HuH-7.5 (cell line): ENCODE data around the gene MTCL1.

ENCODE experiments used
- DNase-seq: peaks from one replicate; pipeline ENCODE4 v3.0.0; 2011; ENCODE audit warnings: low spot score

MTCL1 gene

GRCh38 chr18:8835521-8835953 is 130.2 kb downstream of the MTCL1 start:
- no peak for DNase-seq

- no peak for DNase-seq
Measured at GRCh38 chr18:8839281-8839680, 133.9 kb downstream of the MTCL1 start.

DNA sequence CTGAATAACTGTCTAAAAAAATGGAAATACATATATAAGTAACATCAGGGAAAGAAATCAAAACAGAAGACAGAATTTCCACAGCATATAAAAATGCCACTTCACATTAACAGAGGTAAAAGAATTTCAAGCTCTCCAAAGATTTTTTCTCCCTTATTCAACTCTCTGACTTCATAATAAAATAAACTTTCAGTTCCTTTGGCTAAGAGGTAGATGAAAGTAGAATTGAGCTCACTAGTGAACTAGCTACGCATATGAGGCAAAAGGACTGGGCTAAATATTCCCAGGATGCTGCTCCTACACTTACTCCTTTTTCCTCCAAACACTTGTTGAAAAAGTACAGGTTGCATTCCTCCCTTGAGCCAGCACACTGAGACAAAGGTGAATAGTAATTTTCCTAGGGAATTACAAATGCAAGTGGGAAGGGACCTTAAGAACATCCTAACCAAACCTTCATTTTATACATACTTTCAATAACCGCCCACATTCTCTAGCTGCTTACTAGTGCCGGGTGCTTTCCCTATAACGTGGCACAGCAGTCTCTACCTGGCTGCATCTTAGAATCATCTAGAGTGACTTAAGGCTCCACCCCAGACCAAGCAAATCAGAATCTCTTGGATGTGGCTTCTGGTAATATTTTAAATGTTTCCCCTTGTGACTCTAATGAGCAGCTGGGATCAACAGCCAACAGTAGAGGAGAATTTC is 136.6 kb downstream of the MTCL1 start:
- no peak for DNase-seq

- no peak for DNase-seq
Measured at GRCh38 chr18:8842506-8842905, 137.2 kb downstream of the MTCL1 start.

DNA sequence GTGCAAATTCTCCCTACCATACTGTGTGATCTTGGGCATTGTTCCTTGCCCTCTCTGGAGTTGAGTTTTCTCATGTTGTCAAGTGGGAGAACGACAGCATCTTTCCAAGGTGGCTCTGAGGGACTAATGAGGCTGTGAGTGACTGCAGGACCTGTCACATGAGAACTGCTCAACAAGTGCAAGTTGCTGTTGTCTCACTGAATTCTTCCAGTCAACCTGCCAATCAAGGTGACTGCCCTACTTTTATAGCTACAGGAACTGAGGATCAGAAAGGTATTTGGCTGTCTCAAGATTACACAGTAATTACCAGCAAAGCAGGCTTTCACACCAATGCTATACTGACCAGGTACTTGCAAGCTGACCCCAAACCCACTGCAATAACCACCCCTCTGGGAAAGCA is 137.6 kb downstream of the MTCL1 start:
- DNase-seq = no peak

DNA sequence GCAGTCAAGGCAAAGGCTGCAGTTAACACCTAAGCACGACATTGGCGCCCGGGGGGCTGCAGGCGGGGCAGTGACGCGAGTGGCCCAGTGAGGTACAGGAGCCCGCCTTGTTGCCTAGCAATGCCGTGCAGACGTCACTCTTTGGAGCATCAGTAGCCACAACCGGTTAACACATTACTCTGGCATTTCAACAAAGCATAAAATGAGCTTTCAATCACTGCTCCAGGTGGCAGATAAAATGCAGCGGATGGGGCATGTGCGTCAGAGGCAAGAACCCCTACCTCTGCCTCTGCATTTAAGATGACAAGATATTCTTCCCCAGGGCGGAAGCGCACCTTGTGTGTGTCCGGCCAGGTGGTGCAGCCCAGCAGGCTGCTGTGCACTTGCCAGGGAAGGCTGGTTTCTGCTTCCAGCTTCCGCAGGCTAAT is 139.4 kb downstream of the MTCL1 start:
- no peak for DNase-seq

GRCh38 chr18:8845506-8845905 is 140.2 kb downstream of the MTCL1 start:
- no peak for DNase-seq

DNA sequence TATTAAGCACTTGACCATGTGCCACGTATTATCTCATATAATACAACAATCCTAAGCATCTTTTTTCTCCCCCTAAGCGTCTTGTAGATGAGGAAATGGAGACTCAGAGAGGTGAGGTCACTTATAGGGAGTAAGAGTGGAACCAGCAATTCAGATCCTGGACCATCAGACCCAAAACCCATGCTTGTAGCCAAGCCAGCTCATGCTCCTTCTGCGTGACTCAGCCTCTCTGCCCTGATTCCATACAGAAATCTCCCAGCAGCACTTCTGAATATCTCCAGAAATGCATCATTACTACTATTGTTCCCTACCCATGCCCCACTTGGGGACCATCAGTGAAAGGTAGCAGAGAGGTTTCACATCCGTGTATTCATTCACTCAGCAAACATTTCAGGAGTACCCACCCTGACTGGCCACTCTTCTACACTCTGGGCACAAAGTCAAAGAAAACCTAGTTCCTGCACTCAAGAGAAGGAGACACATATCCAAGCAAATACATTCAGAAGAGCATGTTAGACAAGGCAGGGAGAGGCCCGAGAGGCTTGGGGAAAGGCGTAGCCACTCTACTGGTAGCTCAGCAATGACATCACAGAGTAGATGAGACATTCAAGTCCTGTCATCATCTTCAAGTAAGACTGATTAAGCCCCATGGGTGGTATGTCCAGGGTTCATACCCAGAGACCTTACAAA is 141.9 kb downstream of the MTCL1 start:
- DNase-seq = no peak

GRCh38 chr18:8847900-8848299 is 142.5 kb downstream of the MTCL1 start:
- no peak for DNase-seq

DNA sequence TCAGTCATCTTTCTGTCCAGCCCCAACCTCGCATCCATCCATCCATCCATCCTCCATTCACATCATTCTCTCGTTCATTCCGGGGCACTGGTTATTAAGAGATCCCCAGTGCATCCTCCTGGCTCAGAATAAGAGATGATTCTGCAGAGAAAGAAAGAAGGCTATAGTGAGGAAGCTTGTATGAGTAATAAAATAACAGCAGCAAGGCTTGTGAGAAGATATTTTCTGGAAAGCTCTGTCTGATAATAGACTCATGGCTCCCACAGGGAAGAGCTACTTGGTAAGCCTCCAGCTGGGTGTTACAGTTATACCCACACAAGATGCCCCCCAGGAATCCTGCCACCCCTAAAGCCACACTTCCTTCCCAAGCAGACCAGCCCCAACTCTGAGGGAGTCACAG is 143.2 kb downstream of the MTCL1 start:
- DNase-seq = no peak

- DNase-seq = no peak
Measured at GRCh38 chr18:8849696-8850095, 144.3 kb downstream of the MTCL1 start.

DNA sequence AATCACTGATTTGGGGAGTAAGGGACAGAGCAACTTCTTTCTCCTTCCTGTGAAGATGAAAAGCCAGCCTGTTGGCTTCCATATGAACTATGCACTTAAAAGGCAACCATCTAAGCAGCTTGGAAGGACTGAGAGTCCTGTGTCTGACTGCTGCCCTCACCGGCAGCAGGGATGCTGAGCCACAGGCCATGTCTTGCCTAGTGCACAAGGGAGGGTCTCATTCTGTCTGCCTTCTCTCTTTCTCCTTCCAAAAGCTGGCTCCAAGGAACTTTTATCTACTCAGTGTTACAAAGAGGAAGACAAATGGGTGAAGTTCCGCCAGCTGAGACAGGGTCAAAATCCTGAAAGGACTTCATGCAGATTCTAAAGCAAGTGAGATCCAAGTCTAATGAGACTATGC is 146.3 kb downstream of the MTCL1 start:
- DNase-seq = no peak

- no peak for DNase-seq
Measured at GRCh38 chr18:8854550-8854949, 149.2 kb downstream of the MTCL1 start.

GRCh38 chr18:8854962-8855361 is 149.6 kb downstream of the MTCL1 start:
- DNase-seq = no peak

- no peak for DNase-seq
Measured at GRCh38 chr18:8856212-8856611, 150.9 kb downstream of the MTCL1 start.

GRCh38 chr18:8856769-8857393 is 151.5 kb downstream of the MTCL1 start:
- no peak for DNase-seq

- no peak for DNase-seq
Measured at GRCh38 chr18:8857806-8858205, 152.4 kb downstream of the MTCL1 start.

DNA sequence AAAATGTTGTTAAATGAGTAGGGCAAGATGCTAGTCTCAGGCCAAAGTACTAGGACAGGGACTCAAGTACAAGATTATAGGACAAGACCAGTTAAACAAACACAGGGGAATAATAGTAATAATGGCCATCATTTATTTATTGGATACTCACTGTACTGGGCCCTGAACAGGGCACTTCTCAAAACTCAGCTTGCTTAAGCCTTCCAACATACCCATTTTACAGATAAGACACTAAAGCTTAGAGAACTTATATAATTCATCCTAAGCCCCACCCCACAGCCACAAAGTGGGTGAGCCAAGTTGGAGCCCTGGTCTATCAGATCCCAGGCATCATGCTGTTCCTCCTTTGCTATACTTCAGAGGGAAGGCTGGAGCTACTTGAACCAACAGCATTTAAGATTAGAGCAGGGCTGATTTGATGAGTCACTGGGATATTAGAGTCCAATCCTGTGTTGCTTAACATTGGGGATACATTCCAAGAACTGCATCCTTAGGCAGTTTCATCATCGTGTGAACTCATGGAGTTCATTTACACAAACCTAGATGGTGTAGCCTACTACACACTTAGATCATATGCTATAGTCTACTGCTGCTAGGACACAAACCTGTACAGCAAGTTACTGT is 153.6 kb downstream of the MTCL1 start:
- no peak for DNase-seq

DNA sequence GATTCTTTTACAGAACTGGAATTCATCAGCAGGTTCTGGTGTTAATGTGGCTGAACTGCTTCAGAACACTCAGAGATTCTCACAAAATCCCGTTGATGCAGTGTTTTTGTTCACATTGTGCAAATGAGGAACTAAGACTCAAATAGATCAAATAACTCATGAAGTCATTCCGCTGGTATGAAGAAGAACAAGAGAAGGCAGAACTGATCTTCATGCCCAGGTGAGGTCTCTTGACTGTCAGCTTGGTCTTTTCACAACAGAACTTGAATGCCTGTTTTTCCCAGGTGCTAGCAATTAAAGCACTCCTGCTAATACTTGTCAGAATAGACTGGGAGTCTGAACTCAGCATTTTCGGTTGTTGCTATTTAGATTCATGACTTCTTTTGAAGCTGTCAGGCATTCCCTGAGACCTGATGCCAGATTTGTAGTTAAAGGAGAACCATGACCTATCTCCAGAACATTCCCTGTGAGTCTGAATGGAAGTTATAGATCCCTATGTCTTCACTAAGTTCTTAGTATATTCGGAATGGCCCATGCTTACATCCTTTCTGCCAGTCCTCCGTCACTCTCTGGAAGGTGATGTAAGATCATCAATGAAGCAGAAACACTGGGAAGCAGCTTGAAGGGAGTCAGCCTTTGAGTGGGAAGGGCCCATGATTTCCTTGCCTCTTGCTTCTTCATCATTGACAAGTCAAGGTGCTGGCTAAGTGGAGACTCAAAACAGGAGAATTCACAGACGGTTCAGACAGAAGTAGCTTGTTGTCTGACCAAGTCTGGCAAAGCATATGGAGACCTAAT is 155.7 kb downstream of the MTCL1 start:
- DNase-seq = no peak

GRCh38 chr18:8863427-8863826 is 158.1 kb downstream of the MTCL1 start:
- DNase-seq = no peak

DNA sequence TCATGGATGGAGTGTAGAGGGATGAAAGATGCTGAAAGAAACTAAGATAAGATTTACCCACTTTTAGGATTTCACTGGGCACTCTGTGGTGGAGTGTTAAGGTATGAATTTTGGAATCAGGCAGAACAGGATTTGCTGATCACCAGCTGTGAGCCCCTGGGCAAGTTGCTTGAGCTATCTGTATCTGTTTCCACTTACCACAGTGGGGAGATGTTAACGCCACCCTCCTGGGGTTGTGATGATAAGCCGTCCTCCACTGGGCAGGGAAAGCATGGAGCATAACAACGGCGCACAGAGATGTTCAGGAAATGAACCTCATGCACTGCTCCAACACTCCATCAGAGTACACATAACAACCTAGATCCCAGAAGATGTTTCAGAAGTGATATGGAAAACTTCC is 160.6 kb downstream of the MTCL1 start:
- DNase-seq = no peak

DNA sequence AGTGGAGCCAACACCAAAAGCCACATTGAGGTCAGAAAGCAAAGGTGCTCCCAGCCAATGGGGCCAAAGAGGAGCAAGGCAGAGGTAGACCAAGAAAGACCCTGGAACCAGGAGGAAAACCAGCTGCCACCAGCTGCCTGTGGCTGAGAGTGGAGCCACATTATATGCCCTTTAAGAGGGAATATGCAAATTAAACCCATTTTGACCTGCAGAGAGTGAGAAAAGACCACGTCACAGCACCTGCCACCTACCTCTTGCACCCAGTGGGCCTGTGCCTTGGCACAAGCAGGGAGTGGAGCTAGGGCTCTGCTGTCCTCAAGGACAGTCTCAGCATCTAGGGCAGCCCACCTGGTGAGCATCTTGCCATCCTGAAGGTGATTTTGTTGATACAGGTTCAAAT is 161.3 kb downstream of the MTCL1 start:
- DNase-seq = no peak
